ENCODE measurements around the gene GLIPR2. TPM values are rescaled to one million over a fixed set of nuclear protein-coding genes. Genes with fewer than 3 reads are reported as not detected.

GLIPR2 gene
- polyA plus RNA-seq, 2 donors: 3.7 to 8.0 TPM

Other genes starting within 250 kb of the GLIPR2 start
- gene HRCT1, start 230.5 kb upstream of the GLIPR2 start, polyA plus RNA-seq: under 1 TPM; 0.61 to 0.94 TPM
- gene SPAAR, start 227.2 kb upstream of the GLIPR2 start, polyA plus RNA-seq: under 1 TPM; 0.29 to 0.33 TPM
- gene OR2S2, start 178.6 kb upstream of the GLIPR2 start, polyA plus RNA-seq: not detected
- 1 to 10 TPM; 1.0 to 1.5 TPM for gene RECK, start 99.8 kb upstream of the GLIPR2 start, polyA plus RNA-seq
- not detected for gene CCIN, start 32.7 kb downstream of the GLIPR2 start, polyA plus RNA-seq
- gene CLTA, start 54.2 kb downstream of the GLIPR2 start, polyA plus RNA-seq: 100 to 1,000 TPM in 1 of 2 donors, 10 to 100 TPM in 1; 93.2 to 202 TPM
- 10 to 100 TPM in 1 of 2 donors, 1 to 10 TPM in 1; 4.8 to 13.0 TPM for gene GNE, start 121.7 kb downstream of the GLIPR2 start, polyA plus RNA-seq